Breast epithelium (tissue), 3 donors: Measurements from ENCODE around the gene DENND1C.

Experiments used
- POLR2A ChIP-seq: fragments of 450-650 bp; IDR thresholded peaks from one replicate; pipeline ENCODE4 v1.6.1; 2016; ENCODE audit warnings: antibody characterized with exemption, mild to moderate bottlenecking, moderate library complexity
- POLR2AphosphoS5 ChIP-seq, 3 donors: sonication (generic); formaldehyde crosslinking; IDR thresholded peaks; one replicate each; pipeline ENCODE4 v1.6.1; 2017; ENCODE audit warnings: antibody characterized with exemption in 3 of 3
- TF ChIP-seq, protein P1 (sequence below), 3 donors: fragments of 450-650 bp; IDR thresholded peaks; one replicate each; pipeline ENCODE4 v1.5.1; 2016 to 2017; ENCODE audit warnings: antibody characterized with exemption in 3 of 3, mild to moderate bottlenecking in 3 of 3, moderate library complexity in 3 of 3

DNA sequence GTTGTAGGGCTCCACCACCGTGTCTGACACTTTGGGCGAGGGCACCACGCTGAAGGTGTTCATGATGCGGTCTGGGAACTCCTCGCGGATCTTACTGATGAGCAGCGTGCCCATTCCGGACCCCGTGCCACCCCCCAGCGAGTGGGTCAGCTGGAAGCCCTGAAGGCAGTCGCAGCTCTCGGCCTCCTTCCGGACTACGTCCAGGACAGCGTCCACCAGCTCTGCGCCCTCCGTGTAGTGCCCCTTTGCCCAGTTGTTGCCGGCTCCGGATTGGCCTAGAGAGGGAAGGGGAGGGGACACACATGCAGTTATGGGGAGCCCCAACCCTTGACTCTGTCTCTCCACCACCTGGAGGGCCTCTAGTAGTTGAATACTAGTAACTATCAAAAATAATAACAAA lies 14.4 kb upstream of the DENND1C start:
- TF ChIP-seq, protein P1, sequence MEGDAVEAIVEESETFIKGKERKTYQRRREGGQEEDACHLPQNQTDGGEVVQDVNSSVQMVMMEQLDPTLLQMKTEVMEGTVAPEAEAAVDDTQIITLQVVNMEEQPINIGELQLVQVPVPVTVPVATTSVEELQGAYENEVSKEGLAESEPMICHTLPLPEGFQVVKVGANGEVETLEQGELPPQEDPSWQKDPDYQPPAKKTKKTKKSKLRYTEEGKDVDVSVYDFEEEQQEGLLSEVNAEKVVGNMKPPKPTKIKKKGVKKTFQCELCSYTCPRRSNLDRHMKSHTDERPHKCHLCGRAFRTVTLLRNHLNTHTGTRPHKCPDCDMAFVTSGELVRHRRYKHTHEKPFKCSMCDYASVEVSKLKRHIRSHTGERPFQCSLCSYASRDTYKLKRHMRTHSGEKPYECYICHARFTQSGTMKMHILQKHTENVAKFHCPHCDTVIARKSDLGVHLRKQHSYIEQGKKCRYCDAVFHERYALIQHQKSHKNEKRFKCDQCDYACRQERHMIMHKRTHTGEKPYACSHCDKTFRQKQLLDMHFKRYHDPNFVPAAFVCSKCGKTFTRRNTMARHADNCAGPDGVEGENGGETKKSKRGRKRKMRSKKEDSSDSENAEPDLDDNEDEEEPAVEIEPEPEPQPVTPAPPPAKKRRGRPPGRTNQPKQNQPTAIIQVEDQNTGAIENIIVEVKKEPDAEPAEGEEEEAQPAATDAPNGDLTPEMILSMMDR (IDR thresholded peaks at IDR 0.05) = no peak
- no peak for TF ChIP-seq POLR2A
- no peak for TF ChIP-seq POLR2AphosphoS5 (IDR thresholded peaks at IDR 0.05)
